IPS DF 19.7 (cell line): Measurements from ENCODE around the gene PAPPA.

Source experiments
- DNase-seq: peaks from one replicate; pipeline ENCODE4 v3.0.0-alpha.2; 2013; ENCODE audit warnings: low read depth, low spot score

The PAPPA gene

DNA sequence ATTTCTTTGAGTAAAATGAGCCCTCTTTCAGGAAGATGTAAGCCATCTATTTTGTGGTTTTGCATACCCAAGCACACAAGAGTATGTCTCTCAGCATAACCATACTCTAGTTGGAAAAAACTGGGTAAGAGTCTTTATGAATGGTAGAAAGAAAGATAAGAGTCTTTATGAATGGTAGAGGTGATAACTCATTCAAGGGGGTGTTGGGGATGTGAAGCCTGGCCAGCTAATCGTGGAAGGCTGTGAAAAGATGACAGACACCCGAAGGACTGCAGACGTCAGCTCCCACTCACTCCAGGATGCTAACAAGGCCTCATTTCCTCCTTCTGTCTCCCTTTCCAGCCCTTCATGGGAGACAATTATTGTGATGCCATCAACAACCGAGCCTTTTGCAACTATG is 228.5 kb downstream of the PAPPA start:
- no peak for DNase-seq

DNA sequence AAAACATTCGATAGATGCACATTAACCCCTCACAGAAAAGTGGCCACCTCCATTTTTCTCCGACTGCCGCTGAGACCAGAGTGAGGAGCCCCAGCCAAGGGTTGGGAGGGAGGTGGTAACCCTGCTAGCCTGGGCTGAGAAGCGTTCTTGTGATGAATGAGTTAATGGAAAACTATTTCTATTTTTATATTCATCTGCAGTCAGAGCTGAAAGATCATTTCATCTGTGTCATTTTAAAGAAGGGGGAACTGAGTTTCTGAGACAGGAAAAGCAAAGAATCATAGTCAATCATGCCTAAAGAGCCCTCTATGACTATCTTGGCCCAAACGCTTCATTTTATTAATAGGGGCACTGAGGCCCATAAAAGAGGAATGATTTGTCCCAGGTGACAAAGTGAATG is 229.5 kb downstream of the PAPPA start:
- DNase-seq = no peak

DNA sequence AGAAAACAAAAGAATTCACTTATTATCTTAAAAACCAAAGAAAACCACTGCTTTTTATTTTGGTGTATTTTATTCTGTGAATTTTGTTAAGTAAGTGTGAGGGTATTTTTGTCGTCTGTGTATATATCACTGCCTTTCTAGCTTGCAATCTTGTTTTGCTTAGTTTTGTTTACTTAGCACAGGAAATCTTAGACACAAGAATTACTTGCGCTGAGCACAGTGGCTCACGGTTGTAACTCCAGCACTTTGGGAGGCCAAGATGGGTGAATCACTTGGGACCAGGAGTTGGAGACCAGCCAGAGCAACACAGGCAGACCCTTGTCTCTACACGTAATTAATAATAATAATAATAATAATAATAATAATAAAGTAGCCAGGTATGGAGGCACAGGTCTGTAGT is 230.3 kb downstream of the PAPPA start:
- DNase-seq = no peak

DNA sequence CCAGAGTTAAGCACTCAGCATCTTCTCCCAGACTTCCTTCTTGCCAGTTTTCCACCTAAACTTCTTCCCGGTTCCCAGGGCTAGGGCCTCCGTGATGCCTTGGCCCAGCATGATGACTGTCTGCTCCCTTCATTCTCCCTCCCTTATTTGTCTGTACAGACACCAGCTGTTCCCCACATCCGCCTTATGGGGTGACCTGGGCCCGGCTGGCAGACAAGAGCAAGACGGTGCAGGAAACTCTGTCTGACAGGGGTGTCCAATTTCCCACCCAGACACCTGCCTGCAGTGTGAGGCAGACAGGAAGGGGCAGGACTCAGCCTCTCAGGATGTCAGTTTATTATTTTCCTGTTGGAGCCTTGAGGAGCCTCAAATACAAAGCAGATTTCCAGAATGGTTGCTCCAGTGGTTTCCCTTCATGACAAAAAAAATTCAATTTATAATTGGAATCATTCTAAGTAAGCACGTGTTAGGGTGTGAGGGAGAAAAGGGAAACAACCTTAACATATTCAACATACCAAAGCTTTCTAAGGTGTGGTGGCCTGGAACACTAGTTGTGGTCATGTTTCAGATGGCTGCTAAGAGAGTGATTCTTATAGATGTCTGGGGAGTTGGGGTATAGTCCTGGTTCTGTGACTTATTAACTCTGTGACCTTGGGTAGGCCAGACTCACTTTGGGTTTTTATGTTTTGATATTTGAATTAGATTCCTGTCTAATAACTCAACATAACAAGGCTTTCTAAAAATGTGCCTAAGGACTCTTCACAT is 234.5 kb downstream of the PAPPA start:
- DNase-seq = no peak

DNA sequence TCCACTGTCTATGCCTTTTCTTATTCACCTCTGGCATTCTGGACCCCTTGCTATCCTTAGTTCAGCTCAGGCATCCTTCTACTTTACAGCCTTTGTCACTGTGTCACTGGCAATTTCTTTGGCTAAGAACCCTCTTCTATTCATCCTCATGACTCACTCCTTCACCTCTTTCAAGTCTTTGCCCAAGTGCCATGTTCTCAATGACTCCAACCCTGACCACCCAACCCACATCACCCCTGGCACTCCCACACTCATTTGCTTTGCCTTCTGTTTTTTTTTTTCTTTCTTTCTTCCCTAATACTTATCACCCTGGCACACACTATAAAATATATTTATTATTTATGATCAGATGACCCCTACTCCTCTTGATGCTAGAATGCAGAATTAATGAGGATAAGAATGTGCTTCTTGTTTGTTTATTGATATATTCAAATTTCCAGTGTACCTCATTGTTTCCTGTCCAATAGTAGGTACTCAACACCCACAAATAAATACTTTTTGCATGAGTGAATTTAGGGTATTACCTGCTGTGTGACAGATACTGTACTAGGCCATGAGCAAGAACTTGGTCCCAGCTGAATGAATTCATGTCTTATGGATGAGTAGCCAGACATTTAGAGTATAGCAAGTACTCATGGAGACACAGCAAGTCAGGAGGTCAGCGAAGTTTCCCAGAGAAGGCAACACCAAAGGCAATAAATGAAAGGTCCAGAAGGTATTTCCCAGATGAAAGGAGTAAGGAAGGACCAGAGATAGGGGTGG is 236.1 kb downstream of the PAPPA start:
- no peak for DNase-seq

DNA sequence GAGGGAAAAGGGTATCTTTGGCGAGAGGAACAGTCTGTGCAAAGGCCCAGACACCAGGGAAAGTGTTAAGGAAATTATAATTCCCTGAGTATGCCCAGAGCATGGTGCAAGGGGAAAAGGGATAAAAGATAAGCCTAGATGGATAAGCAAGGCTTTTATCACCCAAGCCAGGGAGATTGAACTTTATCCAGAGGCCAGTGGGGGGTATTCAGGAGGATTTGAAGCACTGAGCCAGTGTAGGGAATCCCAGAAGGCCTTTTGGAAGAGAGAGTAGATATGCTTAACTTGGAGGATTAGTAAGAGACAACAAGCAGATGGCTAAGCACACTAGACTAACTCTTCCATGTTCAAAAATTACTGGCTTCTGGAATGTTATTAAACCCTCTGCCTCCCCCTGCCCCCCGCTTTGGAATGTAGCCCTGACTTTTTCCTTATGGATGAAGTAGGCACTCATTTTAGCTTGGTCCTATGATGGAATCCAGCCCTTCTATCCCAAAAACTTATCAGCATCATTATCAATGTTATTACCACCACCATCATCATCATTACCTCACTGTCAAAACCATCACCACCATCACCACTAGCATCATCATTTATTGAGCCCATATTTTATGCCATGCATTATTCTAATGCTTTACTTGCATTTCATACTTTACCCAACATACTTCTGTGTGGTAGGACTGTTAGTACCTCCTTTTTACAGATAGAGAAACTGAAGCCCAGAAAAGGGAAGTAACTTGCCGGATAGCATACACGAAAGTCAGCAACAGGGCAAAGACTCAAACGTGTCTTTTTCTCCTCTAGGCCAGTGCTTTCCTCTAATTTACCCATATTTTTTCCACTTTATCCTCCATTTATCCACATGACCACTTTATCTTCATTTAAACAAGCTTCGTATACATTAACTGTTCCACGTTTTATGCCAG is 237.0 kb downstream of the PAPPA start:
- no peak for DNase-seq

DNA sequence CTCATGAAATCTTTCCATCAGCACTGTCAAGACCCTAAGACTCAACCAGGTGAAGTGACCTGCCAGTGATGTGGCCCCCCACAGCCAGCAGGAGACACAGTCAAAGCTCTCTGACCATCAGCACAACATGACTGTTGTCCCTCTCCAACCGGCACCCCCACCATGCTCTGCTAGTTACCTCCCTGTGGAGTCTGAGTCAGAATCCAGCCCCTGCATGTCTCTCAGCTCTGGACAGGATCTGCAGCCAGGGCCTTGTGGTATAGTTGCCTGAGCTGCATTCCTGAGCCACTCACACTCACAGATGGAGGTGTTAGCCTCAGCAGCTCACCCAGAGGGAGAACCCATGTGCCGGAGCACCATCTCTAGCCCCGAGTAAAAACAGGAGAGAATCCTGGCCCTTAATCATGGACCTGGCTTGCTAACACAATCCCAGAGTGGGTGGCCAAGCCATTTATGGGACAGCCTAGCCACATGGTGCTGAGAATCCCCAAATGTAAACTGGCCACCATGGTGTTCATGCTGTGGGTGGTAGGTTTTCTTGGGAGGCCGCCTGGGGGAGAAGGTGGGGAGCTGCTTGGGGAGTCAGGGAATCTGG is 237.8 kb downstream of the PAPPA start:
- no peak for DNase-seq

DNA sequence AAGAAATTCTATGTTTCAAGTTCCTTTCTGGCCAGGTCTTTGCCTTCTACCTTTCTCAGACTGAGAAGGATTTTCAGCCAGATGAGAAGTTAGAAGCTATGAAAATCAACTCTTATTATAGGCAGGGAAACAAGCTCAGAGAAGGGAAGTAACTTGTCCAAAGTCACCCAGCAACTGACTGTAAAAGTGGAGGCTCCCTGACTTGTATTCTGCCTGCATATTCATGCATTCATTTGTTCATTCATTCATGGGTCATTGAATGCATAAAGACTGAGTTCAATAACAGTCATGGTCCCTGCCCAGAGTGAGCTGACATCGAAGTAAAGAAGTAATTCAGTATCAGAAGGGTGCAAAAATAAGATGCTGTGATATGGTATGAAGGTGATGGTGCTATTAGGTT is 239.6 kb downstream of the PAPPA start:
- DNase-seq = no peak

DNA sequence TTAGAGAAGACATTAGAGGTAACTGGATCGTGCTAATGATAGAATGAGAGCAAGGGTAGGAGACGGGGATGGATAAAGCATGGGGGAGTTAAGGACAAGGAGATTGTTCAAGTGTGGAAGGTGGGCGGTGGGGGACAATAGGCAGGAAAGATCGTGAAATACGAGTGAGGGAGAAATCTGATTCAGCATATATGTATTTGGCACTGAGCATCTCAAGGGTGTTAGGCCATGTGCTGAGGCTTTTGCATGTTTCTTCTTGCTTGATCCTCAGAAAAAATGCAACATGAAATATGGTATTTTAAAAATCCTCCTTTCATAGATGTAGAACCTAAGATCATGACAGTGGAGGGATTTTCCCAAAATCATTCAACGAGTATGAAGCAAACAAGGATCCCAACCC is 240.5 kb downstream of the PAPPA start:
- no peak for DNase-seq

DNA sequence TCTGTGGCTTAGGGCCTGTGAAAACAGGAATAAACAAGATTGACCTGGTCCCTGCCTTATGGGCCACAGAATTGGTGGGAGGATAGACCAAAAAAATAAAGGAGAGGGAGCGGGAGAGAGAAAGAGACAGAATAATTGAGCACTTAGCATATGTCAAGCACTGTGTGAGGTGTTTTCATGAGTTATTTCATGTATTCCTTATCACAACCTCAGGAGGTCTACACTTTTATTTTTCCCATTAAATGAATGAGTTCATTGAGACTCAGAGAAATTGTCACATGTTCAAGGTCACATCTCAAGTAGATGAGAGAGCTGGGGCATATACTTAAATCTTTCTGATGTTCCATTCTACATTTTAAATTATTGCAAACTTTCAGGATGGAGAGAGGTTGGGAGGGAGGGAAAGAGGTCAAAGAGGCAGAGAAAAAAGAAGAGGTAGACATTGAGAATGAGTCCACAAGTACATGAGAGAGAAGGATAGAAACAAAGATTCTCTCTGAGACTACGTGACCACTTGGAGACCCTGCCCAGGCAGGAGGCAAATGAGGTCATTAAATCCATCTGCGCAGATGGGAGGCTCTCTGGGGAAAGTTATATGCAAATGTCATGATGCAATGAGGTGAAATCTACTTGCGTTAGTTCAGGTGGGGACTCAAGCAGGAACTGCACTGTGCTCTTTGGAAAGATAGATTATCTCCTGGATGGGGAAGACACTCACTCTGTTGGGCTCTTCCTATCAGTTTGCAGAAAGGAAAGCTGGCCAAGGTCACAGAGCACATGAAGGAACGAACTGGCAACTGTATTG is 241.5 kb downstream of the PAPPA start:
- DNase-seq = no peak

DNA sequence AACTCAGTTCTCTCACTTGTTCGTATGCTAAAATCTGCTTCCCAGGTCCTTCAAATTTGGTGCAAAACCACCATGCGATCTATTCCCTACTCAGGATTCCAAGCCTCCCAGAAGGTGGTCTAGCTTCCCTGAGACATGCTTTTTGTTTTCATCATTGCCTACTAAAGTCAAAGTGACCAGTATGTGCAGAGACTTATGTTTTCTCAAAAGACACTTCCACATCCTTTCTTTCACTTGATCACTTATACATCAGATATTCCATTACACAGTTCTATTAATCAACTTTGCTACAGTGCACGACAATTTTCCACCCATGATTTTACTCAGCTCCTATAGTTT is 242.1 kb downstream of the PAPPA start:
- DNase-seq = no peak

DNA sequence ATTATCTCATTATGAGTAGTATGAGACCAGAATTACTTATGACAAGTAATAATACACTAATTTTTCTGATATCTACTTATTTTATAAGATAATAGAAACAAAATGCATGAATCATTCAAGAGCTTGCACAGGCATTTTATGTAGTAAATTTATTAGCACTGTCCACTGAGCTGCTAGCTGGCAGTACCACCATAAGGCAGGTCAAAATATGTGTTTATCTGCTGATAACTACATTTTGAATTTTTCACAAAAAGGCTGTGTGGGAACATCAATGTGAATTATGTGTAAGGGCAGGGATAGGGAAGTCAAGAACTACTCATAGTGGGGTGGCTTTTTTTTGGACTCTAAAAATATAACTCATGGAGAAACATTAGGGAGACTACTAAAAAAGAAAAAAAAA is 249.6 kb downstream of the PAPPA start:
- no peak for DNase-seq

DNA sequence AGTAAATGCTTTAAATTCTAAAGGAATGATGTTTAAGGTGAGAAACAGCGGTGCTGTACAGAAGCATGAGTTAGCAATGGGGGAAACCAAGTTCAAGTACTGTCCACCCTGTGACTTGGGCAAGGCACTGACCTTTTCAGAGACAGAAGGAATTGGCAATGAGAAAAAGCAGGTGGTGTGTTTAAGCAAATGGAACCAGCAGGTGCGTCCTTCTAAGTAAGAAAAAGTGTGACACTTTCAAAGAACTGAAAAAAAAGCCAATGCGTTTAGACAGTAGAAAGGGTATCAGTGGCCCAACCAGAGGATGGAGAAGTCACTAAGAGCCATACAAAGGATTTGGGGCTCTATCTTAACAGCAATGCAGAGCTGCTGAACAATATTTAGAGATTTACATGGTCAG is 250.6 kb downstream of the PAPPA start:
- DNase-seq = no peak

DNA sequence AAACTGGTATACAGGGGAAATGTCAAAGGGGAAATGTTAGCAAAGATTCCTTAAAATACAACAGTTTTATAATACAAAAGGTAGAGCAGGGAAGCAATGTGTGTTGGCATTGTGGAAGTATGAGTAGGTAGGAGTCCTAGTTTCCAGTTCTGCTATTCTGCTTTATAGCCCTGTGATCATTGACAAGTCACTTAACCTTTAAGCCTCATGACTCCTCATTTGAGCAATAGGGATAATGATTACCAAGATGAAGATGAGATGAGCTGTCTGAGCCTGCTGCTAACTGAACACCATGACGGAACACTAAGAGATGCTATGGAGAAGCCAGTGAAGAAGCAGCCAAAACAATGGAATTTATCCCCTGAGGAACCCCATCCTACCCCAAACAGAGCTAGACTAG is 251.7 kb downstream of the PAPPA start:
- DNase-seq = no peak

DNA sequence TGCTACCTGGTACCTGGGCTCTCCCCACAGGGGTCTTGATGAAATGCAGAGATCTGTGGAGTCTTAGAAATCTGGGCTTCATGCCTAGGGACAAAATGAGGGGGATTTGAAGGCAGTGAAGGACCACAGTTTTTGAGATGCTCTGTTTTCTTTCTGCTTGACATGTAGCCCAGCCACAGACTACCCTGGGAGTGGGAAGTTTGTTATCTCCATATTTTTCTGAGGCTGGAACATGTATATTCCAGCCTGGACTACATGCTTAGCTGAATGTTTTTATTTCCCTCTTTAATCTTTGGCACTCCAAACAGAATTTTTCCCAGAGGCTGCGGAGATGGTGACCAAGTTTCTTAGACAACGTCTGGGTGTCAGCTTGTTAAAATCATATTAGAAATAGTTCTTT is 252.9 kb downstream of the PAPPA start:
- no peak for DNase-seq

DNA sequence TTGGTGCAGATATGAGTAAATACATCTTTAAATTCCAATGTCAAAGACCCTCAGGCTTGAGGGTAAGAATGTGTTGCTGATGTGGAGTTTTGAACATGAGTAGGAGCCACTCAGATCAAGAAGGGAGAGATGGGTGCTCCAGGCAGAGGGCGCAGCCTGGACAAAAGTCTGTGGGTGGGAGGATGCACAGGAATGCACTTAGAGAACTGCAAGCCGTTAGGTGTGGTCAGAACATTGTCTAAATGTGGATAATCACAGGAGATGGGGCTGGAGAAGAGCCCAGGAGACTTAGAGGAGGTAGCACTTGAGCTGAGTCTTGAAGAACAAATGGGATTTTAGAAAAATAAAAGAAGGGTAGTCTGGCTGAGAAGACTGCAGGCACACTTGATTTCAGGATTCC is 255.5 kb downstream of the PAPPA start:
- no peak for DNase-seq

DNA sequence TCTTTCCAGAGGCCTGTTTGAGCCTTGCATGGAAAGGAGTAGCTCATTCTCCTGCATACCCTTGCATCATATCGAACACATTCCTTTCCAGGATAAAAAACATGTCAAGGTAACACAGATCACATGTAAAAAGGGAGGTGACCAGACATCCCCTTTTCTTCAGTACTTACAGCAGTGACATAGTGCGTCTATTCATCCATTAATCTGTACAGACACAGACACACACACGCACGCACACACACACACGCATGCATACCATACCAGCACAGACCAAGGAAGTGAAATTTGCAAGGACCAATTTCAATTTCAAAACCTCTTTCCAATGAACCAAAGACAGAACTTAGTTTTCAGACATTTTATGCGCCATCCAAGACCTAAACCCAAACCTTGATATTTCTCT is 256.0 kb downstream of the PAPPA start:
- no peak for DNase-seq

DNA sequence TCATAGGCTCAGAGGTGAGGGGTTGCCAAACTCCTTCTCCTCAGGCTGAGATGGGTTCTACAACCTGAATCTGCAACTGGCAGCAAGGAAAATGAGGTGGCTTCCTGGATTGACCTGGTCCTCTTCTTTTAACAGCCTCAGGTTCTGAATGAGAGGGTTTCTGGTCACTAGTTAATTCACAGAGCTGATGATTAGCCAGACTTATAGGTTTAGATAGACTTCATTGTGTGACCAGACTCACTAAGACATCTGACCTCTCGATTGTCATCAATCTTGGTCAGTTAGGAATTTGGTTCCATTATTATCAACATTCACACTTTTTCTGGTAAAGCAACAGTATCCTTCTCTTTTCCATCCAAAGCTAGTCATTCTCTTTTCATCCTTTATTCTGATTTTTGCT is 257.9 kb downstream of the PAPPA start:
- DNase-seq = no peak

DNA sequence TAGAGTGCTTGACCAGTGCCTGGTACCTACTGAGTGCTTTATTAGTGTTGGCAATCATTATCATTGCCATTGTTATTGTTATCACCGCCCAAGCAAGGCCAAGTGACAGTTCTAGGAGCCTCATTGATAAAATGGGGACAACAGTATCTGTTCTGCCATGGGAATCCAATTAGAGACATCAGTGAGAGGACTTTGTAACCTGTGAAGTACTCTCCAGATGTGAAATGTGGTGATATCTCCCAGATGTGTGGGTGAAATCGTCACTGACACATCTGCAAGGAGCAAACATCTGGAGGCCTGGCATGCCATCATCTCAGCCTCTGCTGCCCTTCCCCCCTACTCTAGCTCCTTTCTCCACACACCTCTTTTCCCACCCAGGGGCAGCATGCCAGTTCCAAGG is 260.8 kb downstream of the PAPPA start:
- no peak for DNase-seq

DNA sequence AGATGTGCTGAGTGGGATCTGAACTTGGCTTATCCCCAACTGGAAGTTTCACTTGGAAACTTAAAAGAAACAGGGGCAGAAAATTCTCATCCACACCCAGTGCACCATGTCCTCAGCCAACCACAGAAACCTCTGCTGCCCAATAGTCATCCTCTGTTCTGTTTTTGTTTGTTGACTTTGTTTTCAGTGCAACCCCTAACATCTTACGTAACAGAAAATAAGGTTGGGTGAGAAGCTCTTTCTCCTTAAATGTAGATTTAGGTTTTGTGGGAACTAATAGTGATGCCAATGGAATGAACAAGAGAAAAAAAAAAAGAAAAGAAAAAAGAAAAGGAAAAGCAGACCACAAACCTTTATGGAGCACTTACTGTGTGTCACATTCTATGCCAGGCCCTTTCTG is 262.8 kb downstream of the PAPPA start:
- no peak for DNase-seq

DNA sequence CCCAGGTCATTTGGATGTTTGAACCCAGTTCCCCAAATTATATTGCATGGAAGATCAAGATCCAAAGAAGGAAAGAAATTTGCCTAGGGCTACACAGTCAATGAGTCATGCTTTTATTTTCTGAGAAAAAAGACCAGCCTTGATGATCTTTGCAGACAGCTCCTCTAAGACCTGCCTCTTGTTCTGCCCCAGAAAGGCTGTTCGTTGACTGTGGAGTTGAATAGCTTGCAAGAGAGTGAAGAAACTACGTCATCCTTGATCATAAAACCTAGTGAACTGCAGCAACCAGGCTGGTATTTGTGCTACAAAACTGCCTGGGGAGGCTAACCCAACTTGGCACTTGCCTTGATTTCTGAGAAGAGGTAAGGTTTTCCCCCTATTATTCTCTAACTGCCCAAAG is 263.9 kb downstream of the PAPPA start:
- DNase-seq = no peak
